A549 (cell line): Measurements from ENCODE around the gene TBXA2R. TPM values are rescaled to one million over a fixed set of nuclear protein-coding genes. Genes with fewer than 3 reads are reported as not detected.

Experiments used
- ATAC-seq, 2 experiments: fragments of 200-7000 bp in 1 of 2; fragments of >200 bp in 1 of 2; cut with Nextera tagmentation in 1 of 2; cut with Tn5 transposase in 1 of 2; 3 replicates each; pipeline versions ENCODE4 v1.8.0 to v1.9.1; 2018 to 2020; ENCODE audit warnings: mild to moderate bottlenecking in 1 of 2, moderate library complexity in 1 of 2
- CTCF ChIA-PET: fragments of 300-600 bp; sonication (Branson Sonifier 250); formaldehyde crosslinking; extraction: SDS; loops from one replicate; lab custom pipeline; 2021; ENCODE audit warnings: antibody characterized with exemption, inconsistent platforms; lab: Yijun Ruan, JAX
- POLR2A ChIA-PET: fragments of 350-600 bp; formaldehyde crosslinking; extraction: SDS; loops from one replicate; lab custom pipeline; 2021; ENCODE audit warnings: antibody characterized with exemption, inconsistent platforms; lab: Yijun Ruan, JAX
- DNase-seq, 2 experiments: peaks; one replicate each; pipeline versions ENCODE4 v3.0.0 to v3.0.0-alpha.2; 2011 to 2016; ENCODE audit warnings: low read depth in 1 of 2, low spot score in 1 of 2
- FAIRE-seq: peaks from 2 replicates; lab custom pipeline; 2011; peaks lifted over from hg19 to GRCh38; lab: Jason Lieb, UNC
- H3K27ac ChIP-seq, 2 experiments: fragments of >200 bp; sonication (Bioruptor Twin); formaldehyde crosslinking; 3 replicates each; pipeline ENCODE4 v1.5.1; 2016 to 2017
- H3K4me1 ChIP-seq: fragments of >200 bp; sonication (Bioruptor Twin); formaldehyde crosslinking; 3 replicates; pipeline ENCODE4 v1.6.1; 2016
- H3K4me2 ChIP-seq: fragments of >200 bp; sonication (Bioruptor Twin); formaldehyde crosslinking; 3 replicates; pipeline ENCODE4 v1.6.1; 2016
- H3K4me3 ChIP-seq: fragments of >200 bp; sonication (Bioruptor Twin); formaldehyde crosslinking; 3 replicates; pipeline ENCODE4 v1.5.1; 2016
- H3K9me3 ChIP-seq: fragments of >200 bp; sonication (Bioruptor Twin); formaldehyde crosslinking; 3 replicates; pipeline ENCODE4 v1.6.1; 2016
- BHLHE40 ChIP-seq: IDR thresholded peaks from 2 replicates; pipeline ENCODE4 v1.6.1; 2012; ENCODE audit warnings: low read depth, low read length, inconsistent platforms
- CBX8 ChIP-seq: fragments of 200-600 bp; sonication (generic); IDR thresholded peaks from 2 replicates; pipeline ENCODE4 v1.6.1; 2016
- CEBPB ChIP-seq, 2 experiments: fragments of >200 bp in 1 of 2; sonication (Bioruptor Twin) in 1 of 2; formaldehyde crosslinking in 1 of 2; IDR thresholded peaks; 2 replicates each; pipeline ENCODE4 v1.6.1; 2012 to 2016
- CHD4 ChIP-seq: fragments of 200-600 bp; sonication (generic); IDR thresholded peaks from 2 replicates; pipeline ENCODE4 v1.6.1; 2016; ENCODE audit warnings: antibody characterized with exemption, mild to moderate bottlenecking, borderline replicate concordance
- EP300 ChIP-seq, 2 experiments: fragments of >200 bp; sonication (Bioruptor Twin); formaldehyde crosslinking; IDR thresholded peaks; 2 replicates in 1 of 2; 3 replicates in 1 of 2; pipeline ENCODE4 v1.6.1; 2016 to 2017
- JUN ChIP-seq, 2 experiments: fragments of >200 bp; sonication (Bioruptor Twin); formaldehyde crosslinking; IDR thresholded peaks; 2 replicates in 1 of 2; 3 replicates in 1 of 2; pipeline ENCODE4 v1.6.1; 2016 to 2017
- JUNB ChIP-seq: fragments of >200 bp; sonication (Bioruptor Twin); formaldehyde crosslinking; IDR thresholded peaks from 2 replicates; pipeline ENCODE4 v1.6.1; 2016
- MAZ ChIP-seq: fragments of 150-350 bp; IDR thresholded peaks from 2 replicates; pipeline ENCODE4 v1.6.1; 2014; ENCODE audit warnings: antibody characterized with exemption, low read depth, low read length, borderline replicate concordance
- MYC ChIP-seq: IDR thresholded peaks from 2 replicates; pipeline ENCODE4 v1.6.1; 2012; ENCODE audit warnings: mild to moderate bottlenecking, inconsistent platforms, low read length, improper control_type of control experiment, borderline replicate concordance
- NFE2L2 ChIP-seq: fragments of 150-350 bp; conservative IDR thresholded peaks from 2 replicates; pipeline ENCODE4 v1.6.1; 2014; ENCODE audit warnings: low read length
- NPAS2 ChIP-seq: fragments of 250-450 bp; sonication (Bioruptor Pico); IDR thresholded peaks from 2 replicates; pipeline ENCODE4 v1.8.0; 2022; ENCODE audit warnings: mild to moderate bottlenecking, moderate library complexity, borderline replicate concordance
- POLR2AphosphoS2 ChIP-seq: conservative IDR thresholded peaks from 2 replicates; pipeline ENCODE4 v1.6.1; 2012; ENCODE audit warnings: low read length, improper control_type of control experiment, inconsistent platforms
- RAD21 ChIP-seq, 2 experiments: fragments of >200 bp in 1 of 2; sonication (Bioruptor Twin) in 1 of 2; formaldehyde crosslinking in 1 of 2; IDR thresholded peaks in 1 of 2; conservative IDR thresholded peaks in 1 of 2; 2 replicates in 1 of 2; 3 replicates in 1 of 2; pipeline ENCODE4 v1.6.1; 2012 to 2018; ENCODE audit warnings: inconsistent platforms in 1 of 2
- RCOR1 ChIP-seq: fragments of 150-350 bp; IDR thresholded peaks from 2 replicates; pipeline ENCODE4 v1.6.1; 2014; ENCODE audit warnings: antibody characterized with exemption, low read length, low read depth
- REST ChIP-seq: fragments of 200-600 bp; sonication (generic); IDR thresholded peaks from 2 replicates; pipeline ENCODE4 v1.6.1; 2016; ENCODE audit warnings: antibody characterized with exemption, mild to moderate bottlenecking, moderate library complexity
- RFX5 ChIP-seq: fragments of 450-650 bp; IDR thresholded peaks from 2 replicates; pipeline ENCODE4 v1.7.1; 2014; ENCODE audit warnings: antibody characterized with exemption, mild to moderate bottlenecking, moderate library complexity
- RNF2 ChIP-seq: fragments of 200-600 bp; sonication (generic); IDR thresholded peaks from 2 replicates; pipeline ENCODE4 v1.6.1; 2016; ENCODE audit warnings: low read depth, mild to moderate bottlenecking, antibody characterized with exemption, moderate library complexity, borderline replicate concordance
- SMC3 ChIP-seq: fragments of >200 bp; sonication (Bioruptor Twin); formaldehyde crosslinking; IDR thresholded peaks from 3 replicates; pipeline ENCODE4 v1.6.1; 2018; ENCODE audit warnings: inconsistent platforms
- TP53 ChIP-seq: fragments of 250-450 bp; sonication (Bioruptor Pico); IDR thresholded peaks from 2 replicates; pipeline ENCODE4 v1.5.0; 2021; ENCODE audit warnings: mild to moderate bottlenecking, moderate library complexity
- ZC3H11A ChIP-seq: fragments of 450-650 bp; IDR thresholded peaks from 2 replicates; pipeline ENCODE4 v1.6.1; 2014; ENCODE audit warnings: antibody characterized with exemption, mild to moderate bottlenecking
- ZNF302 ChIP-seq: fragments of 250-450 bp; sonication (Bioruptor Pico); IDR thresholded peaks from 2 replicates; pipeline ENCODE4 v1.9.0; 2021; ENCODE audit warnings: inconsistent platforms, mild to moderate bottlenecking, moderate library complexity
- ZSCAN20 ChIP-seq: fragments of 250-450 bp; sonication (Bioruptor Pico); IDR thresholded peaks from 2 replicates; pipeline ENCODE4 v1.8.0; 2022; ENCODE audit warnings: mild to moderate bottlenecking, moderate library complexity
- WGBS: methylation state at CpG from one replicate; pipeline ENCODE4 v1.1.6; 2017; ENCODE audit errors: missing lambda C conversion rate; 5-methylcytosine and 5-hydroxymethylcytosine counted together
- polyA plus RNA-seq, 4 experiments: library from polyadenylated mRNA; depleted of rRNA in 3 of 4; stranded (reverse); fragments of >200 nt; fragmentation: RNase III in 1 of 4; extraction: RNeasy Plus Mini Kit Qiagen cat#74134 plus additional on column Dnase treatment in 1 of 4; gene quantifications; 2 replicates in 3 of 4; 3 replicates in 1 of 4; pipeline ENCODE4 v1.2.3, GENCODE V29; 2011 to 2017

TBXA2R gene
- polyA plus RNA-seq, 2 of the 4 experiments (the other 2 are of a cell fraction): 0.13 to 0.49 TPM

GRCh38 chr19:3617463-3617862 lies 10.8 kb upstream of the TBXA2R start:
- DNase-seq (no peak), ATAC-seq (no peak; a peak in 1 of 6 replicates), FAIRE-seq (no peak)
- Histone ChIP-seq H3K27ac (no peak overlapping the region), H3K4me1 (no peaks in the 10 kb centered on the region), H3K9me3 (no peaks in the 10 kb centered on the region), H3K4me2 (no peak overlapping the region), H3K4me3 (no peak overlapping the region)
- TF ChIP-seq POLR2AphosphoS2: no peak
- TF ChIP-seq MAZ: no peak
- TF ChIP-seq RNF2: no peak
- no peak for TF ChIP-seq BHLHE40
- TF ChIP-seq REST: no peak
- TF ChIP-seq RFX5: no peak
- 91% methylated on average over 14 of the region's 19 CpGs for WGBS
- CTCF ChIA-PET: interaction anchor here (0.8 to 2.4 kb wide), 3 partner anchors 8 to 74 kb away, joined by 4 to 12 read pairs (median 7); no protein-coding TSS in a partner anchor
- POLR2A ChIA-PET: no interaction called here

- CTCF ChIA-PET: interaction anchor here (2.0 to 2.2 kb wide), 2 partner anchors 40 to 71 kb away, joined by 7 to 9 read pairs; no protein-coding TSS in a partner anchor
- Histone ChIP-seq H3K9me3 (no peaks in the 10 kb centered on the region), H3K27ac (no peak overlapping the region), H3K4me1 (no peaks in the 10 kb centered on the region), H3K4me3 (no peak overlapping the region), H3K4me2 (no peak overlapping the region)
- WGBS: 95% methylated on average over 15 of the region's 26 CpGs
- POLR2A ChIA-PET: no interaction called here
- TF ChIP-seq EP300 (IDR thresholded peaks at IDR 0.05) (no peak), JUN (IDR thresholded peaks at IDR 0.05) (no peak), CHD4 (no peak), RNF2 (no peak), CBX8 (no peak), ZC3H11A (no peak), JUNB (no peak), ZSCAN20 (CRISPR knock-in tag) (no peak), SMC3 (no peak), NFE2L2 (no peak), RCOR1 (no peak), POLR2AphosphoS2 (no peak), NPAS2 (CRISPR knock-in tag) (no peak), MYC (no peak), CEBPB (IDR thresholded peaks at IDR 0.05) (no peak), RAD21 (conservative IDR thresholded peaks at IDR 0.05 in 1 of 2, IDR thresholded peaks at IDR 0.05 in 1 of 2) (no peak), ZNF302 (CRISPR knock-in tag) (no peak), BHLHE40 (no peak), TP53 (CRISPR knock-in tag) (no peak)
- FAIRE-seq: no peak
- no peak for DNase-seq
- no peak for ATAC-seq
Observed at GRCh38 chr19:3615524-3616135, 9.0 kb upstream of the TBXA2R start.
